CMK (cell line): ENCODE results near the gene BMPR1B.

Experiments
- DNase-seq: peaks from one replicate; pipeline ENCODE4 v3.0.0-alpha.2; 2010; ENCODE audit warnings: low read depth

Gene BMPR1B

GRCh38 chr4:95188701-95189370 is 431.1 kb downstream of the BMPR1B start:
- DNase-seq: no peak

GRCh38 chr4:95190751-95191436 is 433.1 kb downstream of the BMPR1B start:
- no peak for DNase-seq

- no peak for DNase-seq
Measured at GRCh38 chr4:95191537-95191936, 433.8 kb downstream of the BMPR1B start.

GRCh38 chr4:95193391-95194224 is 435.9 kb downstream of the BMPR1B start:
- DNase-seq: no peak

GRCh38 chr4:95197353-95197752 is 439.6 kb downstream of the BMPR1B start:
- no peak for DNase-seq

- no peak for DNase-seq
Measured at GRCh38 chr4:95198961-95199360, 441.2 kb downstream of the BMPR1B start.

- DNase-seq: no peak
Measured at GRCh38 chr4:95204267-95204844, 446.6 kb downstream of the BMPR1B start.

- no peak for DNase-seq
Measured at GRCh38 chr4:95204873-95205272, 447.1 kb downstream of the BMPR1B start.
